ENCODE measurements around the gene HYI. TPM values are rescaled to one million over a fixed set of nuclear protein-coding genes. Genes with fewer than 3 reads are reported as not detected.

The HYI gene
- total RNA-seq, 2 donors from 2014 or later, result 13.4 to 15.0 TPM

DNA sequence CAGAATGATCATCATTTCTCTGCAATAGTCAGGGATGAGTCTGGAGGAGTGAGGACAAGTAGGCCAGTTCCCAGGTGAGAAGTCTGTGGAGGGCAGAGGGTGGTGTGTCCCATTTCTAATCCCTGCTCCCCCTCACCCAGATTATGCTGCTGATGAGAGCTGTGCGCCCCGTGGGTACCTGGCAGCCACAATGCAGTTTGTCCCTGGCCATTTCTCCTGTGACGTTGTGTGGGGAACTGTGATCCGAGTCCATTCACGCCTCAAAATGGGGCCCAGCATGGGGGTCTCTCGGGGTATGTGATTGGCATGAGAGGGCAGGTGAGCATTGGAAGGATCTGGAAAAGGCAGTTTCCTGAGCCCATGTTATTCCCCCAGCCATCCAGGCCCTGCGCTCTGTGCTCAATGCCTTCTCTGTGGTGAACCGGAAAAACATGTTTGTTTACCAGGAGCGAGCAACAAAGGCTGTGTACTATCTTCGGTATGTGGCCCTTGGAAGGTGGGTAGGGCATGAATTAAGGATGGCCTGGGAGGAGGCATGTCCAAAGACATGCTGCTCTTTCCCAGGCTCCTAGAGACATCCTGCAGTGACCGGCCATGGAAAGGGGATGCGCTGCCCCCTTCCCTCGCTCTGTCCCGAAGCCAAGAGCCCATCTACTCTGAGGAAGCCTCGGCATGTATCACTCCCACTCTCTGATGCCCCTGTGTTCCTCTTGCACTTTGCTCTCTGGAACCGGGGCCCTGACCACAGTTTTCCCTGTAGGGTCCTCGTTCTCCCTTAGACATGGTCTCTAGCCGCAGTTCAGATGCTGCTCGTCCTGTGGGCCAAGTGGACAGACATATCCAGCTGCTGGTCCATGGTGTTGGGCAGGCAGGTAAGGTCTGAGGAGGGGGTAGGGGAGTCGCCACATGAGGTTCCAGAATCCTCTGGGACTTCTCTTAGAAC, 16.4 kb downstream of the HYI start:
- Mint-ChIP-seq H3K27ac (no peak overlapping the region), H3K4me3 (no peak overlapping the region), H3K36me3 (no peaks in the 10 kb centered on the region), H3K27me3 (no peaks in the 10 kb centered on the region), H3K9me3 (no peaks in the 10 kb centered on the region), H3K4me1 (ENCODE audit: low read depth in 2 of 2) (no peaks in the 10 kb centered on the region)
- ATAC-seq, result no peak
- DNase-seq (ENCODE audit: low spot score), result no peak

DNA sequence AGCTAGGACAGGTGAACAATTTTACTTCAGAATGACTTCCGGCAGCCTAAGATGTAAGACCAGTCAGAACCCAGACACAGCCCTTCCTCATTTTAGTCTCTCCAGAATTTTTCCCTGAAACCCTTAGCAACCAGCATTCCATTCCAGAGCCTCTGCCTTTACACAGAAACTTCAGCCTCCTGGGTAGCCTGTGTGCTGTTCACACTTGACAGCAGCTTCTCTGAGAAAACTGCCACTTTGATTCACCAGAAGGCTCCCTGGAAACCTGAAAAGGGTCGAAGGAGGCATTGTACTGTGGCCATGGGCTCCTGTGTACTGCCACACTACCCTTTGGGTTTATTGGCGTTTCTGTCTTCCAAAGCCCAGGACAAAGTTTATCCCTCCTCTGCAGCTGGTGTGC, 17.4 kb downstream of the HYI start:
- no peaks in the 10 kb centered on the region for H3K9me3 Mint-ChIP-seq
- no peak for DNase-seq (ENCODE audit: low spot score)
- H3K36me3 Mint-ChIP-seq, result no peaks in the 10 kb centered on the region
- H3K4me3 Mint-ChIP-seq, result no peak overlapping the region
- no peaks in the 10 kb centered on the region for H3K27me3 Mint-ChIP-seq
- no peaks in the 10 kb centered on the region for H3K4me1 Mint-ChIP-seq (ENCODE audit: low read depth in 2 of 2)
- no peak for ATAC-seq
- H3K27ac Mint-ChIP-seq, result no peak overlapping the region

DNA sequence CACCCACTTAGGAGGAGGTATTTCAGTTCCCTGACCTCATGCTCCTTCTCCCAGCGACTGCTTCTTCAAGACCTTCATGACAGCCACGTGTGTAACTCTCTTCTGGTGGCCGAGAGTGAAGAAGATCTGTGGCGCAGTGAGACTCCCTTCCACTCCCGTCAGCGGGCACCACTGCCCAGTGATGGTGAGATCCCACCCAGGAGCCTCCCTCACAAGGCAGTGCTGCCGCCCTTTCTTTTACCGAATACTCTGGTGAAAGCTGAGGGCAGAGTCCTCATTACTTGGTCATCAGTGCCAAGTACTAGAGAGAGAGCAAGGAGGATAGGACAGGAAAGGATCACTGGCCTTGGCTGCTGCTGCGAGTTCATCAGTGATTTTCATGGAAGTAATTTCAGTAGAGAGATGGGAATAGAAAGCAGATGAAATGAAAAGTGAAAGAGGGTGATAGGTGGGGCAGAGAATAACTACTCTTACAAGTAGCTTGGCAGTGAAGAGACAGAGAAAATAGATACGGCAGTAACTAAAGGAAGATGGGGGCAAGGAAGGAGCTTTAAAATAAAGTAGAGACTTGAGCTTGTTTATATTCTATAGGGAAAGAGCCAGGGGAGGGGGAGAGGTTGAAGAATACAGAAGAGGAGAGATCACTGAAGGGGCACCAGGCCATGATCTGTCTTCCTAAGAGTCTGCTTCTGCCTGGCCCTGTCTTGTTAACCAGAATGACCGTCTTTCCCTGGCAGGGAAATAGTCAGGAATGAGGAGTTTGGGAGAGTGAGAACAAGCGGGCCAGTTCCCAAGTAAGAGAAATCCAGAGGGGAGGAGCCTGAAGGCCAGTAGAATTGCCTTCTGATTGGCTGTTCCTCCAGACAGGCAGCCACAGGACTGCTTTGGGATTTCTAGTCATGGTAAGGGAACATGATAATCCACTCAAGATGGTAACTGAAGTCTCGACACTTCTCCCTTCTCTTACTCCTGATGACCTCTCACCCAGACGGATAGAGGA, 18.3 kb downstream of the HYI start:
- DNase-seq (ENCODE audit: low spot score) (no peak), ATAC-seq (no peak)
- Mint-ChIP-seq H3K4me3 (no peak overlapping the region), H3K27ac (no peak overlapping the region), H3K36me3 (no peaks in the 10 kb centered on the region), H3K9me3 (no peaks in the 10 kb centered on the region), H3K27me3 (no peaks in the 10 kb centered on the region), H3K4me1 (ENCODE audit: low read depth in 2 of 2) (no peaks in the 10 kb centered on the region)

DNA sequence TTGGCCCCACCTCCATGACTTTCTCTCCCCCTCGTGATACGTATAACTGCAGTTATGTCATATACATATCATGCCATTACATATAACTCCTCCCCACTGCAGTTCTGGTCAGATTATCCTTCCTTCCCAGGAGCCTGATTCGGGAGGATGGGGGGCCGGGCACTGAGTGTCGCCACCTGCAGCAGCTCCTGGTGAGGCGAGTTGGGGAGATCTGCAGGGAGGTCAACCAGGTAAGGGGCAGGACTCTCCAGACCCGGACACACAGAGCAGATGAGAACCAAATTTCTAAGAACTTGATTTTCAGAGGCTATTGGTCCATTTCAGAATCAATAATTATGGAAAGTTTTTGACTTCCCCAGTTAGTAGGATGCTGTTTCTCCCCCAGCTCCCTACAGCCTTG, 19.5 kb downstream of the HYI start:
- Mint-ChIP-seq H3K4me1 (ENCODE audit: low read depth in 2 of 2) (no peaks in the 10 kb centered on the region), H3K27me3 (no peaks in the 10 kb centered on the region), H3K4me3 (no peak overlapping the region), H3K9me3 (no peaks in the 10 kb centered on the region), H3K27ac (no peak overlapping the region), H3K36me3 (peaks cover 4% of the 10 kb centered on the region)
- DNase-seq (ENCODE audit: low spot score) (no peak), ATAC-seq (no peak)

DNA sequence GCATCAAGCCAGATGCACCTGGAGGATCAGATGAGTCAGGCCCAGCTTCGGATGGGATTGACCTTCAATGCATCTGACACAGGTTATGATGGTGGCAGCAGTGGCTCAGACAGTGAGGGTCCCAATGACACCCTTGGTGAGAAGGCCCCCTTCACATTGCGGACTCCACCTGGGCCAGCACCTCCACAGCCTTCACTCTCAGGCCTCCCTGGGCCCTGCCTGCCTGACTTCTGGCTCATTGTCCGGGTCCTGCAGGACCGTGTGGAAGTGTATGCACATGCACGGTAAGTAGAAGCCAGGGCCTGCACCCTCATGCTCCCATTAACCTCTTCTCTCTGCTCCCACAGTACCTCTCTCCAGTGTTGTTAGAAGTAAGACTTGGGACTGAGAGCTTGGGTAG, 20.8 kb downstream of the HYI start:
- Mint-ChIP-seq H3K4me3 (no peak overlapping the region), H3K27me3 (no peaks in the 10 kb centered on the region), H3K4me1 (ENCODE audit: low read depth in 2 of 2) (no peaks in the 10 kb centered on the region), H3K27ac (no peak overlapping the region), H3K36me3 (peaks cover 5% of the 10 kb centered on the region), H3K9me3 (no peaks in the 10 kb centered on the region)
- no peak for ATAC-seq
- DNase-seq (ENCODE audit: low spot score), result no peak

DNA sequence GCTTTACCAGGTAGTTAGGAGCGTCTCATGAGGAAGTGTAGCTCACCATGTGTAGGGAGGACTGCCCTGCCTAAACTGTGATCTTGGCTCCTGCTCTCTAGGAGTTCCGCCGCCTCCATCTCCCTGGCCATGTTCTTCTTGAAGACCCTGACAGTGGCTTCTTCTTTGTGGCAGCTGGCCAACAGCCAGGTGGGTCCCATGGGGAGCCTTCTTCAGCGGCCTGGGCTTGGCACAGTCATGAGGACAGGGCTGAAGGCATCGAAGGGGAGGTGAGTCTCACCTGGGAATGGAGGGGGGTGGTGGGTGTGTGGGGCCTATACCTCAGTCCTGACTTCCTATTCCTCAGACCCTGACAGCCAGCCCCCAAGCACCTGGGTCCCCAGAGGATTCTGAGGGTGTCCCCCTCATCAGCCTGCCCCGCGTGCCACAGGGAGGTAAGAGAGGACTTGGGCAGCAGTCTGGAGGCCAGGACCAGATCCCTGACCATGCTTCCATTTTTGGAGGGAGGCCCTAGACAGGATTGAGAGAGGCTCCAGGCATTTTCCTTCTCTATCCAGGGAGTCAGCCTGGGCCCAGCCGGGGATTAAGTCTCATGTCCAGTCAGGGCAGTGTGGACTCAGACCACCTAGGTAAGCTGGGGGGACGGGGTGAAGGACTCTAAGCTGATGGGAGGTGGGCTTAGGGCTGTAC, 21.4 kb downstream of the HYI start:
- no peaks in the 10 kb centered on the region for H3K9me3 Mint-ChIP-seq
- H3K4me1 Mint-ChIP-seq (ENCODE audit: low read depth in 2 of 2), result no peaks in the 10 kb centered on the region
- no peaks in the 10 kb centered on the region for H3K27me3 Mint-ChIP-seq
- DNase-seq (ENCODE audit: low spot score), result no peak
- peaks cover 5% of the 10 kb centered on the region for H3K36me3 Mint-ChIP-seq
- H3K4me3 Mint-ChIP-seq, result no peak overlapping the region
- no peak for ATAC-seq
- no peak overlapping the region for H3K27ac Mint-ChIP-seq

DNA sequence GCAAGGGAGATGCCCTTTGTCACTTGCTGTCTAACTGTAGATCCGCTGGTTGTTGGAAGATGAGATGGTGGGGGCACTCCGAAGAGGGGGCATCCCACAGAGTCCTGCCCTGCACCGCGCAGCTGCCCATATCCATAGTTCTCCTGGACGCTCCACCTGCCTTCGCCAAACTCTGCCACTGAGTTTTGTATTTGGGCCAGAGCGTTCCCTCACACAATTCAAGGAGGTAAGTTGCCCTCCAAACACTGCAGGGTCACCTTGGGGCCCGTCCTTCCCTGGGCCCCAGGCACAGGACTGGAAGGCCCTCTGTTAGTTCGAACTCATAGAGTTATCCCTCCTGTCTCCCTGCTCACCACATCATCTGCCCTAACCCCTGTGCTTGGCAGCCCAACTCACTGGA, 22.1 kb downstream of the HYI start:
- H3K9me3 Mint-ChIP-seq, result no peaks in the 10 kb centered on the region
- DNase-seq (ENCODE audit: low spot score), result no peak
- H3K27me3 Mint-ChIP-seq, result no peaks in the 10 kb centered on the region
- H3K4me1 Mint-ChIP-seq (ENCODE audit: low read depth in 2 of 2), result no peaks in the 10 kb centered on the region
- no peak overlapping the region for H3K4me3 Mint-ChIP-seq
- H3K36me3 Mint-ChIP-seq, result peaks cover 9% of the 10 kb centered on the region
- no peak overlapping the region for H3K27ac Mint-ChIP-seq
- ATAC-seq, result no peak

DNA sequence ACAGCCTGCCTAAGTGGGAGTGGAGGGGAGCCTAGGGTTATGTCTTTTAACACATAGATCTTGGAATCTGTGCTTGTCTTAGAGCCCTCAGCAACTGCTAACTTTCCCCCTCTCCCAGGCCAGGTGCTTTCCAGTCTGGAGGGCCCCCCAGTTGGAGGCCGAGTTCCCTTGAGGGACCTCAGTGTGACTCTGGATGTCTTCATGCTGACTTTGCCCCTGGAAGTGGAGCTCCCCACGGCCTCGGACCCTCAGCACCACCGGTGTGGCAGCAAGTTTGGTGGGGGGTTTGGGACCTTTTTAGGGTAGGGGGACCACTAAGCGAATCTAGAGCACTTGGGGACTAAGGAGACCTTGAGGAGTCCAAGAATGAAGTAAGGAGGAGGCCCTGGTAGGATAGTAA, 22.9 kb downstream of the HYI start:
- Mint-ChIP-seq H3K36me3 (peaks cover 12% of the 10 kb centered on the region), H3K27me3 (no peaks in the 10 kb centered on the region), H3K4me3 (no peak overlapping the region), H3K4me1 (ENCODE audit: low read depth in 2 of 2) (no peaks in the 10 kb centered on the region), H3K9me3 (no peaks in the 10 kb centered on the region), H3K27ac (no peak overlapping the region)
- DNase-seq (ENCODE audit: low spot score) (no peak), ATAC-seq (no peak)

DNA sequence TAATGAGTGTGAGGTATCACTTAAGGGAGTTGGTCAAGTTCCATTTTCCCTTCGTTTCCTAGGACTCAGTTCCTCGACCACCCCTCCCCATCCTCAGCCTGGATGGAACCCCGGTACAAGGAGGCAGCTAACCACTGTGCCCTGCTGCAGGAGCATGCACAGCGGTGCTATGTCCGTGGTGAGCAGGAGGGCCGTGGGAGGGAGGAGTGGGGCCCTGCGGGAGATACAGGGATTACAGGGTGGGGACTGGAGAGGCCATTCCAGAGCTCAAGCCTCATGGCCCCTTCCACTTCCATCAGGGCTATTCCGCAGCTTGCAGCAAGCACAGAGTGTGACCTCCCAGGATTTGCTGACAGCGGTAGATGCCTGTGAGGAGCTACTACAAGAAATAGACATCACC, 25.8 kb downstream of the HYI start:
- ATAC-seq (no peak), DNase-seq (ENCODE audit: low spot score) (no peak)
- H3K9me3 Mint-ChIP-seq, result no peaks in the 10 kb centered on the region
- H3K36me3 Mint-ChIP-seq, result peaks cover 18% of the 10 kb centered on the region
- H3K4me3 Mint-ChIP-seq, result no peak overlapping the region
- H3K27ac Mint-ChIP-seq, result no peak overlapping the region
- H3K4me1 Mint-ChIP-seq (ENCODE audit: low read depth in 2 of 2), result peaks cover 6 to 10% of the 10 kb centered on the region in 2 donors
- H3K27me3 Mint-ChIP-seq, result no peaks in the 10 kb centered on the region

DNA sequence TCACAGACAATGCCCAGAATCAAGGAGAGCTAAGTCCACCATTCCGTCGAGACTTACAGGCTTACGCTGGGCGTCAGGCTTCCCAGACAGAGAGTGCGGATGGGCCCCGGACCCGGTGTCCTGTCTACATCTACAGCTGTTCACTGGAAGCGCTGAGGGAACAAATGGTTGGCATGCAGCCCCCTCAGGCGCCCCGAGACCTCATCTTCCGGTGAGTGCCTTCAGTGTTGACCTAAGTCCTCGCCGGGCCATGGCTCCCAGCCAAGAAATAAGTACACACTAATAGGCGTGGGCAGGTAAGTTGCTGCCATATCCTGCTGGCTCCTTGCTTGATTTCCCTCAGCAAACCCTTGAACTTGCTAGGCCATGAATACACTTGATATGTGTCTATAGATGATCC, 26.2 kb downstream of the HYI start:
- ATAC-seq (no peak), DNase-seq (ENCODE audit: low spot score) (no peak)
- Mint-ChIP-seq H3K36me3 (peaks cover 18% of the 10 kb centered on the region), H3K4me1 (ENCODE audit: low read depth in 2 of 2) (peaks cover 6 to 12% of the 10 kb centered on the region in 2 donors), H3K4me3 (no peak overlapping the region), H3K27me3 (no peaks in the 10 kb centered on the region), H3K27ac (no peak overlapping the region), H3K9me3 (no peaks in the 10 kb centered on the region)

DNA sequence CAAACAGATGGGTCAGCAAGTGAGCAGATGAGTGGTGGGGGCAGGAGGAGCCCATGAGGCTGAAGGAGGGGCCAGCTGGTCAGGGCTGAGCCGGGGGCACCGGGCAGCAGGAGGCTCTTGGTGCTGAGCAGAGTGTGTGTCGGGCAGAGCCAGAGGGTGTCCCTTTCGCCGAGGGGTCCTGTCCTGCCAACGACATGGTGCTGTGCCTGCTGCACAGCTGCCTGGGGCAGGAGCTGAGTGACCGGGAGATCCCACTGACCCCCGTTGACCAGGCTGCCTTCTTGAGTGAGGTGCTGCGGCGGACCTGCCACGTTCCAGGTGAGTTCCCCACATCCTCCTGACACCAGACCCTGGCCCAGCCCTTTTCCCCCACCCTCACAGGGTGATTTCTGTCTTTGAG, 27.5 kb downstream of the HYI start:
- Mint-ChIP-seq H3K4me3 (no peak overlapping the region), H3K9me3 (no peaks in the 10 kb centered on the region), H3K36me3 (peaks cover 18% of the 10 kb centered on the region), H3K27ac (no peak overlapping the region), H3K27me3 (no peaks in the 10 kb centered on the region), H3K4me1 (ENCODE audit: low read depth in 2 of 2) (peaks cover 6 to 12% of the 10 kb centered on the region in 2 donors)
- ATAC-seq, result no peak
- no peak for DNase-seq (ENCODE audit: low spot score)

DNA sequence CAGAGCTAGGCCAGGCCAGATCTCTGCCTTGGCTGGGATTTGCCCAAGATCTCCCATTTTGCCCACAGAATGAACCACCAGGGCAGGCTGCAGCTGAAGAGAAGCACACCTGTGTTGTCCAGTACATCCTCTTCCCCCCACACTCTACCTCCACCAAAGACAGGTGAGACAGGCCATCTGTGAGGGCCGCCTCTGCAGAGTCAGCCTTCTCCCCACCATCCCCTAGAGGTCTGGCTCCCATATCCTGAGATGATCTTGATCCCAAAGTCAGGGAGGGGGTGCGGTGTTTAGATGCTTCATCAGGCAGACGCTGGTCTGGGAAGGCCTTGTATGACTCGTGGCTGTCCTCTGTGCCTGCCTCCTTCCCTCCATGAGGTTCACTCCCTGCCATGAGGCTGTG, 28.7 kb downstream of the HYI start:
- DNase-seq (ENCODE audit: low spot score), result no peak
- ATAC-seq, result no peak
- no peaks in the 10 kb centered on the region for H3K27me3 Mint-ChIP-seq
- no peak overlapping the region for H3K4me3 Mint-ChIP-seq
- no peaks in the 10 kb centered on the region for H3K9me3 Mint-ChIP-seq
- no peak overlapping the region for H3K27ac Mint-ChIP-seq
- peaks cover 6 to 12% of the 10 kb centered on the region in 2 donors for H3K4me1 Mint-ChIP-seq (ENCODE audit: low read depth in 2 of 2)
- H3K36me3 Mint-ChIP-seq, result peaks cover 18% of the 10 kb centered on the region

DNA sequence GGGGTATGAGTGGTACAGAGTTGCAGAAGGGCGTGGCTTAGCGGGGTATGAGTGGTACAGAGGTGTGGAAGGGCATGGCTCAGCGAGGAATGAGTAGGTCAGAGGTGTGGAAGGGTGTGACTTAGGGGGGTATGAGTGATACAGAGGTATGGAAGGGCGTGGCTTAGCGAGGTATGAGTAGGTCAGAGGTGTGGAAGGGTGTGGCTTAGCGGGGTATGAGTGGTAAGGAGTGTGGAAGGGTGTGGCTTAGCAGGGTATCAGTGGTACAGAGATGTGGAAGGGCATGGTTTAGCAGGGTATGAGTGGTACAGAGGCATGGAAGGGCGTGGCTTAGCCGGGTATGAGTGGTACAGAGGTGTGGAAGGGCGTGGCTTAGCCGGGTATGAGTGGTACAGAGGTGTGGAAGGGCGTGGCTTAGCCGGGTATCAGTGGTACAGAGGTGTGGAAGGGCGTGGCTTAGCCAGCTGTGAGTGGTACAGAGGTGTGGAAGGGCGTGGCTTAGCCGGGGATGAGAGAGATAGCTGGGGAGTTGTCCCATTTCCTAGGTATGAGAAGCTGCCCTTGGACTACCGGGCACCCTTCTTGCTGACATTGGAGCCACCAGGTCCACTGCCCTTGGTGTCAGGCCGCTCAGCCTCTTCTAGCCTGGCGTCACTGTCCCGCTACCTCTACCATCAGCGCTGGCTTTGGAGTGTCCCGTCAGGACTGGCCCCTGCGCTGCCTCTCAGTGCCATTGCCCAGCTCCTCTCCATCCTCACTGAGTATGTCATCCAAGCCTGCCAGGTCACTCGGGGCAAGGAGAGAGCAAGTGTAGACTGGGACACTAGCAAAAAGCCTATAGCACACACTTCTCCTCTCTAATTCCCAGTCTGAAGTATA, 29.8 kb downstream of the HYI start:
- no peak for DNase-seq (ENCODE audit: low spot score)
- Mint-ChIP-seq H3K27ac (peak overlapping the region in 1 of 2 donors; percentile 14), H3K4me1 (ENCODE audit: low read depth in 2 of 2) (peaks cover 6 to 12% of the 10 kb centered on the region in 2 donors), H3K36me3 (peaks cover 13% of the 10 kb centered on the region), H3K27me3 (no peaks in the 10 kb centered on the region), H3K9me3 (no peaks in the 10 kb centered on the region), H3K4me3 (no peak overlapping the region)
- peak; percentile 40 to 41 for ATAC-seq

Data from natural killer cell treated with Interleukin-12 subunit alpha and Interleukin-12 subunit beta and Interleukin-15 and Interleukin-18, amount 100 ng/mL, for 72 hours (primary cell).